Panc1 (cell line): ENCODE data around the gene CDX1. TPM values are rescaled to one million over a fixed set of nuclear protein-coding genes. Genes with fewer than 3 reads are reported as not detected.

Source experiments
- ATAC-seq: fragments of 200-7000 bp; cut with Tn5 transposase; 2 replicates; pipeline ENCODE4 v1.9.1; 2020; ENCODE audit warnings: mild to moderate bottlenecking, moderate library complexity
- BruUV-seq: library from RNA; stranded (reverse); fragments of 400-500 nt; replicated peaks from 2 replicates; lab custom pipeline; 2021; lab: Mats Ljungman, UMichigan
- CTCF ChIA-PET: fragments of 300-600 bp; sonication (Branson Sonifier 250); formaldehyde crosslinking; loops from one replicate; lab custom pipeline; 2022; ENCODE audit warnings: antibody characterized with exemption; lab: Charles Lee
- POLR2A ChIA-PET: fragments of 300-600 bp; sonication (Branson Sonifier 250); formaldehyde crosslinking; loops from one replicate; lab custom pipeline; 2022; ENCODE audit warnings: antibody characterized with exemption; lab: Charles Lee
- DNase-seq: peaks from one replicate; pipeline ENCODE4 v3.0.0-alpha.2; 2010; ENCODE audit warnings: low read depth, low spot score
- H3K27ac ChIP-seq: 2 replicates; pipeline ENCODE4 v1.5.1; 2011; ENCODE audit warnings: mild to moderate bottlenecking, low read length, inconsistent platforms
- H3K27me3 ChIP-seq: fragments of 200-500 bp; sonication (Bioruptor generic); 2 replicates; pipeline ENCODE4 v1.6.0; 2014; ENCODE audit warnings: low read length, inconsistent platforms; ENCODE audit not compliant: control insufficient read depth, insufficient read depth
- H3K36me3 ChIP-seq: fragments of 200-500 bp; sonication (Bioruptor generic); 2 replicates; pipeline ENCODE4 v1.5.1; 2014; ENCODE audit warnings: inconsistent platforms, mild to moderate bottlenecking, low read length, moderate library complexity; ENCODE audit not compliant: control insufficient read depth, insufficient read depth
- H3K4me1 ChIP-seq: 2 replicates; pipeline ENCODE4 v1.5.1; 2011; ENCODE audit warnings: inconsistent platforms, mild to moderate bottlenecking, low read length, moderate library complexity; ENCODE audit not compliant: control insufficient read depth, insufficient read depth
- H3K4me3 ChIP-seq, 2 experiments: 2 replicates each; pipeline ENCODE4 v1.5.1; 2011 to 2012; ENCODE audit warnings: low read depth in 2 of 2, low read length in 2 of 2, mild to moderate bottlenecking in 2 of 2, inconsistent platforms in 1 of 2, moderate library complexity in 1 of 2
- H3K9me3 ChIP-seq: fragments of 200-500 bp; sonication (Bioruptor generic); 2 replicates; pipeline ENCODE4 v1.5.1; 2014; ENCODE audit warnings: low read depth, mild to moderate bottlenecking, inconsistent platforms, low read length, moderate library complexity; ENCODE audit not compliant: control insufficient read depth, insufficient read depth
- POLR2AphosphoS5 ChIP-seq: IDR thresholded peaks from 2 replicates; pipeline ENCODE4 v1.6.1; 2012; ENCODE audit warnings: mild to moderate bottlenecking, low read depth, low read length, moderate library complexity
- SIN3A ChIP-seq: IDR thresholded peaks from 2 replicates; pipeline ENCODE4 v1.6.1; 2012; ENCODE audit warnings: low read depth, mild to moderate bottlenecking, low read length, moderate library complexity, borderline replicate concordance; ENCODE audit not compliant: insufficient read depth
- TCF7L2 ChIP-seq: IDR thresholded peaks from 2 replicates; pipeline ENCODE4 v1.6.1; 2011; ENCODE audit warnings: mild to moderate bottlenecking, low read depth, low read length, inconsistent platforms
- in situ Hi-C: cut with HindIII; loops from 2 replicates; pipeline ENCODE4 v1.10.0; 2016; ENCODE audit warnings: low sequenced_read_pairs, low pct_unique_long_range_greater_than_20kb
- intact Hi-C: fragments of 100-400 bp; cut with micrococcal nuclease; formaldehyde crosslinking; loops from one replicate; pipeline ENCODE4 v1.10.0; 2022; ENCODE audit not compliant: unreplicated experiment
- total RNA-seq: library from RNA; stranded (reverse); gene quantifications from one replicate; pipeline ENCODE4 v1.2.1, GENCODE V29; 2021; ENCODE audit not compliant: unreplicated experiment
- TF ChIP-seq, protein P1 (sequence below), 2 experiments: IDR thresholded peaks; 2 replicates each; pipeline ENCODE4 v1.6.1; 2011 to 2012; ENCODE audit warnings: low read depth in 2 of 2, control low read depth in 1 of 2, low read length in 1 of 2, mild to moderate bottlenecking in 1 of 2, moderate library complexity in 1 of 2; ENCODE audit not compliant: insufficient read depth in 1 of 2
- TF ChIP-seq, protein P2 (sequence below): fragments of 450-650 bp; IDR thresholded peaks from 2 replicates; pipeline ENCODE4 v1.5.1; 2017; ENCODE audit warnings: mild to moderate bottlenecking

Gene CDX1
- total RNA-seq, 1 experiment from 2014 or later = not detected

DNA sequence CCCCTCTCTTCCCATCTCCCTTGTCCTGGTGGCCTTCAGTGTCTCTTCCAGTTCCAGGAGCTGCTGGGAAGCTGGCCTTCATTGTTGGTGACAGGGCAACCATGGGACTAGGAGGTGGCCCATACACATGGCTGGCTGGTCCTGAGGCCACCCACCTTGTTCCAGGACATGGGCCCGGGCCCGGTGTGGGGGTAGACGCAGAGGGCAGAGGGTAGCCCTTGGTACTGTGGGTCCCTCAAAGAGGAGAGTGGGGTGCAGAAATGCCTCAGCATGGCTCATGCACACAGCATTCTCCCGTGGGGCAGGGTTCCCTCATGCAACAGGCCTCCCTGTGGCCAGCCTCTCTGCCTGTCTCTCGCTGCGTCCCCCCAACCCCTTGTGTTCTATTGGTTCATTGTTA is 44.1 kb downstream of the CDX1 start:
- H3K27ac ChIP-seq = no peak overlapping the region
- CTCF ChIA-PET = interaction anchor here (1.0 kb wide), 1 partner anchor 8 kb away, joined by 3 read pairs; no protein-coding TSS in a partner anchor

DNA sequence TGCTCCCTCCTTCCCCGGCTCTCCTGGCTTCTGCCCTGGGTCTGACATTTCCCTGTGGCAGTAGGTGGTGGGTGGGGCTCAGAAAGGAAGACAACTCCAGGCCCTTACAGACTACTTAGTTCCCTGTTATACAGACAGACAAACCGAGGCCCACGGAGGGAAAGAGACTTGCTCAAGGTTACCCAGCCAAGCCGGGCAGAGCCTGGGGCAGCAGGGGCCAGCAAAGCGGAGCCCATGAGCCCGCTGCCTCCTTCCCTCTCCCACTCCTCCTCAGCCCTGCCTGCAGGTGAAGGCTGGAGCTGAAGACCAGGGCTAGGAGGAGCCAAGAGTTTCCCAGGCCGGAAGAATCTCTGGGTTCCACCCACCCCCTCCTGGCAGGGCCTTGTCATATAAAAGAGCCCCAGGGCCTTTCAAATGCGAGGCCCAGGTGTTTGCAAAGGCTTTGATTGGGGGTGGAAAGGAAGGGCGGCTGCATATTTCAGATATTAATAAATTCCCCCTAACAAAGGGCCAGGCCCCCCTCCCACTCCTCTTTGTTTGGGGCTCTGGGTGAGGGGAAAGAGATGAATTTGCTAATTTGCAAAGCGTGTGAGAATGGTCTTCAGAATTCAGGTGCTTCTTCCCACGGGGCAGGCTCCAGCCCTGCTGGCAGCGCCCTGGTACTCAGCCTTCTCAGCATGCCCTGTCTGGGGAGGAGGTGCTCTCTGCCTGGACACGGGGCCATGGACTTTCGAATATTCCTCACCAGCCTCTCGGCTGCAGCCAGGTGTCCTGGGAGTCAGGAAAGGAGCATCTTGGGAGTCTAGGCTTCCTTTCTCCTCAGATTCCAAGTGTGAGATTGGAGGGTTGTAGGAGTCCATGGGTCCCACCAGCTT is 44.8 kb downstream of the CDX1 start:
- Histone ChIP-seq H3K27me3 (no peaks in the 10 kb centered on the region), H3K4me1 (no peaks in the 10 kb centered on the region; the same call in 1 of the 2 replicates), H3K9me3 (no peaks in the 10 kb centered on the region), H3K27ac (no peak overlapping the region), H3K36me3 (no peaks in the 10 kb centered on the region), H3K4me3 (no peak overlapping the region)
- ATAC-seq = no peak
- no peak for DNase-seq
- POLR2A ChIA-PET = no interaction called here
- CTCF ChIA-PET = no interaction called here
- BruUV-seq = no TSS peak
- TF ChIP-seq POLR2AphosphoS5 (no peak), SIN3A (no peak), TCF7L2 (no peak)
- TF ChIP-seq, protein P1, sequence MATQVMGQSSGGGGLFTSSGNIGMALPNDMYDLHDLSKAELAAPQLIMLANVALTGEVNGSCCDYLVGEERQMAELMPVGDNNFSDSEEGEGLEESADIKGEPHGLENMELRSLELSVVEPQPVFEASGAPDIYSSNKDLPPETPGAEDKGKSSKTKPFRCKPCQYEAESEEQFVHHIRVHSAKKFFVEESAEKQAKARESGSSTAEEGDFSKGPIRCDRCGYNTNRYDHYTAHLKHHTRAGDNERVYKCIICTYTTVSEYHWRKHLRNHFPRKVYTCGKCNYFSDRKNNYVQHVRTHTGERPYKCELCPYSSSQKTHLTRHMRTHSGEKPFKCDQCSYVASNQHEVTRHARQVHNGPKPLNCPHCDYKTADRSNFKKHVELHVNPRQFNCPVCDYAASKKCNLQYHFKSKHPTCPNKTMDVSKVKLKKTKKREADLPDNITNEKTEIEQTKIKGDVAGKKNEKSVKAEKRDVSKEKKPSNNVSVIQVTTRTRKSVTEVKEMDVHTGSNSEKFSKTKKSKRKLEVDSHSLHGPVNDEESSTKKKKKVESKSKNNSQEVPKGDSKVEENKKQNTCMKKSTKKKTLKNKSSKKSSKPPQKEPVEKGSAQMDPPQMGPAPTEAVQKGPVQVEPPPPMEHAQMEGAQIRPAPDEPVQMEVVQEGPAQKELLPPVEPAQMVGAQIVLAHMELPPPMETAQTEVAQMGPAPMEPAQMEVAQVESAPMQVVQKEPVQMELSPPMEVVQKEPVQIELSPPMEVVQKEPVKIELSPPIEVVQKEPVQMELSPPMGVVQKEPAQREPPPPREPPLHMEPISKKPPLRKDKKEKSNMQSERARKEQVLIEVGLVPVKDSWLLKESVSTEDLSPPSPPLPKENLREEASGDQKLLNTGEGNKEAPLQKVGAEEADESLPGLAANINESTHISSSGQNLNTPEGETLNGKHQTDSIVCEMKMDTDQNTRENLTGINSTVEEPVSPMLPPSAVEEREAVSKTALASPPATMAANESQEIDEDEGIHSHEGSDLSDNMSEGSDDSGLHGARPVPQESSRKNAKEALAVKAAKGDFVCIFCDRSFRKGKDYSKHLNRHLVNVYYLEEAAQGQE (IDR thresholded peaks at IDR 0.05; ENCODE audit: insufficient read depth in 1 of 2, low read depth in 2 of 2, low read length in 1 of 2) = no peak
- TF ChIP-seq, protein P2, sequence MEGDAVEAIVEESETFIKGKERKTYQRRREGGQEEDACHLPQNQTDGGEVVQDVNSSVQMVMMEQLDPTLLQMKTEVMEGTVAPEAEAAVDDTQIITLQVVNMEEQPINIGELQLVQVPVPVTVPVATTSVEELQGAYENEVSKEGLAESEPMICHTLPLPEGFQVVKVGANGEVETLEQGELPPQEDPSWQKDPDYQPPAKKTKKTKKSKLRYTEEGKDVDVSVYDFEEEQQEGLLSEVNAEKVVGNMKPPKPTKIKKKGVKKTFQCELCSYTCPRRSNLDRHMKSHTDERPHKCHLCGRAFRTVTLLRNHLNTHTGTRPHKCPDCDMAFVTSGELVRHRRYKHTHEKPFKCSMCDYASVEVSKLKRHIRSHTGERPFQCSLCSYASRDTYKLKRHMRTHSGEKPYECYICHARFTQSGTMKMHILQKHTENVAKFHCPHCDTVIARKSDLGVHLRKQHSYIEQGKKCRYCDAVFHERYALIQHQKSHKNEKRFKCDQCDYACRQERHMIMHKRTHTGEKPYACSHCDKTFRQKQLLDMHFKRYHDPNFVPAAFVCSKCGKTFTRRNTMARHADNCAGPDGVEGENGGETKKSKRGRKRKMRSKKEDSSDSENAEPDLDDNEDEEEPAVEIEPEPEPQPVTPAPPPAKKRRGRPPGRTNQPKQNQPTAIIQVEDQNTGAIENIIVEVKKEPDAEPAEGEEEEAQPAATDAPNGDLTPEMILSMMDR = no peak
- in situ Hi-C loops = no loop called here
- intact Hi-C loops = no loop called here

More for the DNA sequence above, 44.1 kb downstream of the CDX1 start:
- no peak overlapping the region for H3K4me3 ChIP-seq
- no peaks in the 10 kb centered on the region for H3K9me3 ChIP-seq
- H3K4me1 ChIP-seq = no peaks in the 10 kb centered on the region; the same call in 1 of the 2 replicates
- H3K27me3 ChIP-seq = no peaks in the 10 kb centered on the region
- BruUV-seq = no TSS peak
- TF ChIP-seq SIN3A (no peak), TCF7L2 (no peak), POLR2AphosphoS5 (no peak)
- TF ChIP-seq, protein P1 (IDR thresholded peaks at IDR 0.05; ENCODE audit: insufficient read depth in 1 of 2, low read depth in 2 of 2, low read length in 1 of 2) = no peak
- TF ChIP-seq, protein P2 = no peak
- in situ Hi-C loops (no loop called here), intact Hi-C loops (no loop called here)
- ATAC-seq (no peak), DNase-seq (no peak)
- H3K36me3 ChIP-seq = no peaks in the 10 kb centered on the region
- POLR2A ChIA-PET = no interaction called here
